NCI-H187 (cell line): Measurements from ENCODE around the gene MAP7.
"Not testable (repeated sequence)": the region's sequence is repeated elsewhere in the genome, so short reads cannot be mapped to it uniquely, and the experiment has no call there.

Experiments
- DNase-seq, 2 experiments: peaks; one replicate each; lab custom pipeline; 2025; lab: John Stamatoyannopoulos, UW

The MAP7 gene

DNA sequence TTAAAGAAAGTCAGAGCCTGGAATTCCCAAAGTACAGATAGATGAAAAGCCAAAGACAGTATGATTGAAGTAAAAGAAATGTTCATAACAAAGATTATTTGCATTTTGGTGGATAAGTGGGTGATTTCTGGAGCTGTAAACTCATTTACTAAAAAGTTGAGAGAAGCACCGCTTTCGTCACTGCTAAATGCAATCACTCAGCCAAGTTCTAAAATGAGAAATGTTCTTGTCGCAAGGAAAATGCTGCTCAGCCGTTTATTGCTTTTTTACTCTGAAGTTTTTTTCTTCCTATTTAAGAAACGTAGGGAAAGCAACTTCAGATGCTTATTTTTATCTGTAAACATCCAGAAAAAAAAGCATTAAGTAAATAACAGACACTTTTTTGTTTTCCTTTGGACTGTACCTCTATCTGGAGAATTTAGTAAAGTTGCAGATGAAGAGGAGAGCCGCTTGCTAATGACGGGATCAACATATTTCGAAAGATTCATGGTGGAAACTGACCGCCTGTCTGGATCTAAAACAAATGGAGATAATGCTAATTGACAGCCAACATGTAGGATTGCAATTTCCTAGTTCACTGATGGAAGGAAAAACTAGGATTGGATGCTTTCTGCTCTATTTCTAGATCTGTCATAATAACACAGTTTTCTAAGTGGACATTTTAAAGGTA is 166.8 kb downstream of the MAP7 start:
- DNase-seq: no peak

DNA sequence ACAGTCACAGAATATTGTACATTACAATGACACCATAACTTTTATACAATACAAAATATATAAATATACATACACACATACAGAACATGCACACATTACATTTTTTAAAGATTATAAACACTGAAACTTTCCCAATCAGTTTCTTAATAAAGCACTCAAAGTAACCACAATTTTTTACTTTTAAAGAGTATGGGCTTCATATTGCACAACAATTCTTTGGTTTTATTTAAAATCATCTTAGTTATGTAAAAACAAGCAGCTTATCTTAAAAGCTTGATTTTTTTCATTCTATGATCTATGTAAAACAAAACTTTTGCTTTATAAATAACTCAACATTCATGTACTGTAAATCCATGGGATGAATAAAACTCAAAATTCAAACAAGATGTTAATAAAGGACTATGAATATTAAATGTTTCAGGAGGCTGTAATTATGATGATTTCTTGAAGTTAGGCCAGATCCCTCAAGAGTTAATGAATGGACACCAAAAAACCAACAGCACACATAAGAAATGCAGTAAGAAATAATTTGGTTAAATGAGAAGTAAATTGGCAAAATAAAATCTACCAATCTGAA is 167.5 kb downstream of the MAP7 start:
- no peak for DNase-seq

DNA sequence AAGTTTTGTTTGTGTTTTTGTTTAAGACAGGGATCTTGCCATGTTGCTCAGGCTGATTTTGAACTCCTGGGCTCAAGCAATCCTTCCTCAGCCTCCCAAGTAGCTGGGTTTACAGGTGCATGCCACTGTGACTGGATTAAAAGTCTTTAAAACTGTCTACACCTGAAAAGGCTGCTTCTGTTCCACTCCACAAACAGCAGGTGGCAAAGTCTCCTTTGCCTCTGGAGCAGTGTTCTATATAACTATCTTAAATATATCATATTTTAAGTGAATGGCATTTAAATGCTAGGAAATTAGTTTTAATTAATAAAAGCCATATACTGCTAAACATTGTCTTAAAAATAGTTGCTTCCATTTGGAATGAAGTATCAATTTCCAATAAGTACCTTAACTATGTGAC is 171.3 kb downstream of the MAP7 start:
- DNase-seq: no peak

DNA sequence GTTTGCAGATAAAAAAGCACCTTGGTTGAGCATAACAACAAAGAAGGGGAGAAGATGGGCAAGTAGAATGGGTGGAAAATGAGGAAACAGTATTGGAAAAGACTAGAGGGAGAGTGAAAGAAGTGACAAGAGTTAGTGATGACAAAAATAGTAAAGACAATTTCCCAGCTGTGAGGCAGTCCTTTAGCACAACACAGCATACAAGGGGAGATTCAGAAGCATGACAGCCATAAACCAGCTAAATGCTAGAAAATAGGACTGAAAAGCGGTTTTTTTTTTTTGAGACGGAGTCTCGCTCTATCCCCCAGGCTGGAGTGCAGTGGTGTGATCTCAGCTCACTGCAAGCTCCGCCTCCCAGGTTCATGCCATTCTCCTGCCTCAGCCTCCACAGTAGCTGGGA is 174.4 kb downstream of the MAP7 start:
- not testable (repeated sequence) for DNase-seq

DNA sequence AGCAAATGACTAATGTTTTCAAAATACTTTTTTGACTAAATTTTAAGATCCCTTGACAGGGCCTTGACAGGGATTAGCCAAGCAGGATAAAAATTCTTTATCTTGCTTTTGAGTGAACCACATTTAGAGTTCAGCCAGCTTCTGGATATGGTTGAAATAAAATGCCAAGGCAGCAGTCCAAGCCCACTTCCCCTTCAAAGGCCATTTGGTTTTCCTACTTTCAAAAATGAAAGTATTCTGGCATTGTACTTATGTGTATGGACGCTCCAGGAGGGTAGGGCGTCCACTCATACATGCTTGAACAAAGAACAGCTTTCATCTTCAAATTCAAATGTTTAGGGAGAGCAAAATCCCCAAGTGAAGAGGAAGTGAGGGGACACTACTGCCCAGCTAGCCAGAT is 178.3 kb downstream of the MAP7 start:
- DNase-seq: no peak

DNA sequence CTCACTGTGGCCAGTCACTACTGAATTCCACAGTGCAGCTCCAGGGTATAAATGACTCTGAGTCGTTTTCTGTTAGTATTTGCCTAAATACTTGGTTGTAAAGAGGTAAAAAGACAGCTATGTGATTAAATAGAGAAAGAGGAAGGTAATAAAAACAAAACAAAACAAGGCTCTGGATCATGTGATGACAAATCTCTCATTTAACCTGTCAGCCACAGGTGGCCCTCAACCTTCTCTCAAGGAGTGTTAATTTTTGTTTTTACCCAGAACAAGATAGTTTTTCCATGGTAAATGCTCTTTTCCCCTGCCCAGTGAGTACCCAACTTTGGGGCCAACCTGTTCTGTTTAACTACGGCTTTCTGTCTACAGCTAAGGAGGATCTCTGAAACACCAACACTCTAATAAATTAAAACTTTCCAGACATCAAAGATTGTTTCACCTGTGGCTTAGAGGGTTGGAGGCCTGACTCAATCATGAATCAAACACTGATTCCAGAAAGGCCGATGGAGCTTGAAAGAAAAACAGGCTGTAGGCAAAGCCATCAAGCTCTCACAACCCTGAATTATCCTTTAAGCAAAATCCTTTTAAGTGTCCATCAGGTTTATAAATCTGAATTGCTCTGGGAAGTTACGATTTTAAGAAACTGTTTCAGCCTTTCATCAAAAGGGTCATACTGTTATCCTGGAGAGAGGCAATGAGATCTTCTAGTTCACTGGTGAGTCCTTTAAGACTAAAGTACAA is 179.1 kb downstream of the MAP7 start:
- no peak for DNase-seq

DNA sequence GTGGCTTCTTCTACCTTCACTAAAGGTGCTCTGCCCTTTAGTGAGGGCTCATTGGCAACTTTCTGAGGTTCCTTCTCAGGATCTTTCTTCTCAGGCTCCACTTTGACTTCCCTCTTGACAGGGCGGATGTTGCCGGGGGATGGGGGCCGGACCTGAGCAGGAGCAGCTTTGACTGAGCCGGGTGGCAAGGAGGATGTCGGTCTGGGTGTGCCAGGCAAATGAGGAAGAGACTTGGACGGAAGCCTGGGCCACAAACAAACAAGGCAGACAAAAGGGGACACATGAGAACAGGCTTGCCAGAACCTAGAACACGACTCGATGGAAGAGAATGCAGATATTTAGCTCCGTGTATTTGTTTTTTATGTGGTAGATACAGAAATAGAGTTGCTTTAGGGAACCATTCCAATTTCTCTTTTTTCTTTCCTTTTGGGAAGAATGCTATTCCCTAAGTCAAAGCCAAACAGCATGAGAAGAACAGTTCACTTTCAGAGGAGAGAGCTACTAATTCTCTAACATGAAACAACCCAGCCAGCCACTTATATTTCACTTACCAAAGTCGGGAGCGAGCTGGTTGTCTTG is 184.4 kb downstream of the MAP7 start:
- no peak for DNase-seq

DNA sequence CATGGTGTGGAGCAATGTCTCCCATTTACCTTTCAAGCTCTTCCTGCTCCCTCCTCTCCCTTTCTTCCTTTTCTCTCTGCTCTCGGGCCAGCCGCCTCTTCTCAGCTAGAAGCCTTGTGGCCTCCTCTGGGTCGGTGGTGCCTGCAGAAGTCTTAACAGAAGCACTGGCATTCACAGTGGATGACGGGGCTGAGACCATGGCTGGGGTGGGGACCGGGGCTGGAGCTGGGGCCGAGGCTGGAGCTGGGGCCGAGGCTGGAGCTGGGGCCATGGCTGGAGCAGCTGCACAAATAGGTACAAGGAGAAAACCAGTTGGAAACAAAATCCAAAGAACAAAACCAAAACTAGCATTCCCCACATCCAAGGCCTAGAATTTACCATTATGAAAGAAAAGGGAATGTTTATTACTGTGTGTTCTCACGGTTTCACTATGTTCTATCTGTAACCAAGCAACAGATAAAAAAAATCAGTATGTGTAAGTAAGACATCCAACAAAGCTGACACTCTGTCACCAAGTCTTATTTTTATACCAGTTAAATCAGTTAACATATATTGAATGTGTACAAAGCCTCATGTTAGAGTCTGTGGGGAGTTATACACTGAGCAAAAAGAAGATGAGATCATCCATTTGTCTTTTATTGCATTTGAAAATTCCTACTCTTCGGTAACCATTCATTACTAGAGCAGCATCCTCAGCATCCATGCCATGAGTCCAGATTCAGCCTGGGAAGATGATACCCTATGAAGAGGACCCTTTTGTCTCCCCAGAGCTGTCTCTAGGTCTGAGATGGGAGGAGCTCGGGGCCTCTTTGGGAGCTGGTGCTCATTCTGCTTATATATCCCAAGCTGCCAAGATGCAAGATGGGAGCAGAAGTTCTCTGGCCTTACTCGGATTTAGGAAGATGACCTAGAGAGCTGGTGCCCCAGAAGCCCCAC is 187.5 kb downstream of the MAP7 start:
- DNase-seq: no peak

DNA sequence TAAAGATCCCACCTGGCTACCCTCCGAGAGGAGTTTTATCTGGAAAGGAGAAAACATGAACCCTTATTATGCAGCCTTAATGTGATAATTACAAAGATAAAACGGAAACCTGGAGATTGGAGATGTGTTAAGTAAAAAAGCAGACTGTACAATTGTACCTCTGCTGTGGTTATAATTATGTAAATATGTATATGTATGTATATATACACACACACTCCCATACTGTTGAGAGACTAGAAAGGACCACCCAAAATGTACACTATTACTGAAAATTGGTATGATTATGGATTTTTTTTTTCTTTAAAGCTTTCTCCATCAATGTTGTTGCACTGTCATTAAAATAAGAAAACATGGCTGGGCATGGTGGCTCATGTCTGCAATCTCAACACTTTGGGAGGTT is 188.4 kb downstream of the MAP7 start:
- no peak for DNase-seq

DNA sequence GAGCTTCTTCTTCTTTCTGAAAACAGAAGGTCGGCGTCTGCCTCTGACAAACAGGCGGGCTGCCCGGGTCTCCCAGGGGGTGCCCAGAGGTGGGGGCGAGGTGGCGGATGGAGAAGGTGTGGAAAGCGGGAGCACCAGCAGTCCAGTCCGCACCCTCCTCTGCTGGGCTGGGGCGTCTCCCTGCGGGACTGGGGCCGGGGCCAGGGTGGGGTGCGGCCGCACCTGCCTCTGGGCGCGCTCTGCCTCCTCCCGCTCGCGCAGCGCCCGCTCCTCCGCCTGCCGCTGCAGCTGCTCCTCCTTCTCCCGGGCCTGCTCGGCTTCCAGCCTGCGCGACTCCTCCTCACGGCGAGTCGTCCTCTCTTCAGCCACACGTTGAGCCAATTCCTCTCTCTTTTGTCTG is 189.4 kb downstream of the MAP7 start:
- DNase-seq: no peak

DNA sequence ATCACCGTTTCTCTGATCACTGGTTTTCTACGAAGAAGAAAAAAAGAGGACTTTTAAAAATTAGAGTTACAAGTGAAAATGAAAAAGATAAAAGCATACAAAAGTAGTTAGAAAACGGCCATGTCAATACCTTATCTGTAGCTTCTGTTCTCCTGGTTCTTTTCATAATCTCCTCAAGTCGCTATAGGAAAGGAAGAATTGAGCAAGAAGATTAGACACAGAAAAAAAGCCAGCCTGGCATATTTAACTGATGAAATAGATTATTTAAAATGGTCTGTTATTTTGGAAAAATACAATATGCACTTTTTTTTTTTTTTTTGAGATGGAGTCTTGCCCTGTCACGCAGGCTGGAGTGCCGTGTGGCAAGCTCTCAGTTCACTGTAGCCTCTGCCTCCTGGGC is 190.4 kb downstream of the MAP7 start:
- DNase-seq: no peak

DNA sequence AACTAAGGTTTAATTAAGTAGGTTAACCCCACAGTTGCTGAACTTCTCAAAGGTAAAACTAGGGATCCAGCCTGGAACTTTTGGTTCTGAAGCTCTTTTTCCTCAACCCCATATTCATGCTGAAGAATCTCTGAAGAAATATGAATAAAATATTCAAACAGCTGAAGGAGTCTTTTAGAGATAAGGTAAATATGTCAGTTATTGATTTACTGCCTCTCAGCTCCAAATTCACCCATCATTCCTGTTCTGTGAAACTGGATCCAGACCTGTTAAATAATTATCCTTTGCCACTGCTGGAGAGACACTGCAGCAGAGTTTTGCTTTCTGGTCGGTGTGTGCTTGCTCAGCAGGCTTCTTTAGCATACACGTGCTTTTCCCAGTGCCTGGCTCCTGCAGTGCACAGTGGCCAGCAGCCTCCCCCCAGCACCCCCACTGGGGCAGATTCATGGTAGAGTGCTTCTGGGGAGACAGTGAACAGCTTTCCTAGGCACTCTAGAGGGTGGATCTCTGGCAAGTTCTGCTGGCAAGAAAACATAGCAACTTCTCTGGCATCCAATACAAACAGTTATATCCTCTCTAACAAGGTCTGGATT is 198.6 kb downstream of the MAP7 start:
- DNase-seq: no peak

DNA sequence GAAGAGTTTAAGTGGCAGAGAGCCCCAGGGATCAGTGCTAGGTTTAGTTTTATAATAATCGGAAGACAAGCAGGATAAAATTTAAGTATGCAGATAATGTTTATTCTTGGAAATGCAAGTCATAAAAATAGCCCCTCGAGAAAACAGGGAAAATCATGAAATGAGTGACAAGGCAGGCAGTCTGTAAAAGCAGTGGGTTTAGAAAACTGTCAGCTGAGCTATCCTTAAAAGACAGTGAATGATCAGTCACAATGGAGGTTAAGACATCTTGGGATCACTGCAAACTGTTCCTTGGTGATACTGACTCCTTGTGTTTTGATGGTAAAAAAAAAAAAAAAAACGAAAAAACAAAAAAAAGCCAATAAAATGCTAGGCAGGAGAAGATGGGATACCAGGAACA is 199.3 kb downstream of the MAP7 start:
- no peak for DNase-seq

DNA sequence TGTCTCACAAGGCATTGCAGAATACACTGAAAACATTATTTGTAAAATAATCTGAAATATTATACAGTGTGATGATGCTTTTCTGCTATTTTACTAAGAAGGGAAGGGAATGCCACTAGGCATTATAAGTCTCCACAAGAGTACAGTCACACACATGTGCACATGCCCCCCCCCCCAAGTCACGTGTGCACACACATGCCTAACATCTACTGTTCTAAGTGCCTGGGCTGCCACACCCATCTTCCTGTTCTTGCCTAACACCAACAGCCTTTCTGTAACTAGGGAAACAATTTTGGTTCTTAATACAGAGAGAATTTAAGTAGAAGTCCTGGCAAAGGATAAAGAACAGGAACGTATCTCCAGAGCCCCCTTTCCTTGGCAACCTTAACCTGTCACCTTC is 202.4 kb downstream of the MAP7 start:
- no peak for DNase-seq

DNA sequence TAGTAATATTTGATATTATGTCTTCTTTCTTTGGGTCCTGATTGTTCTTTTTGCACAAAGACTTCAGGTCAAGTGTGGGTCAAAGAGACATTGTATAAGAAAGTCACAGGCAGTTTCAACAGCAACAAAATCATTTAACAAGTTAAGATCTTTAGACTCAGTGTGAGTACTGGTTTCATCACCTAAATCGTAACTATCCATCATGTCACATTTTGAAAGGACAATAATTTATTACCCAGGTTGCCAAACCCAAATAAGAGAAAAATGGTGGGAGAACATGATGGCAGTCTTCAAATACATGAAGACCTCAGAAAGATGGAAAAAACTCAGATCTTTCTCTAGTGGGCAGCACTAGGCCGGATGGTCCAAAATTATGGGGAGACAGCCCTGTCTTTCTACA is 205.1 kb downstream of the MAP7 start:
- DNase-seq: no peak

DNA sequence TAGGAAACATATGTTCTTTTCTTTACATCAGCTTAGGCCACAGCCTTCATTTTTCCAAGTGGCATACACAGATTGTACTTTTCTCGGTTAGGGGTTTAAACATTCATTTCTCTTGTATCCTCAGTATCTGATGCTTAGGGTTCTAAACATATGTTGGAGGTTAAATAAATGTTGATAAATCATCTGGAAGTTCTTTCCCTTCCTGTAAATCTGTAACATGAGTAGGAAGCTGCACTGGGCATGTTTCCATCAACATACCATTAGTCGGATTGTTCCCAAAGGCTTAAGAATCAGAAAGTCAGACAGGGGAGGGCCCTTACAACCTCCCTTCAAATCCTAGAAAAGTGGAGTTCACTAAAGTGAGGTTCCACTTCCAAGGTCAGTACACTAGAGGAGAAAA is 205.8 kb downstream of the MAP7 start:
- no peak for DNase-seq

DNA sequence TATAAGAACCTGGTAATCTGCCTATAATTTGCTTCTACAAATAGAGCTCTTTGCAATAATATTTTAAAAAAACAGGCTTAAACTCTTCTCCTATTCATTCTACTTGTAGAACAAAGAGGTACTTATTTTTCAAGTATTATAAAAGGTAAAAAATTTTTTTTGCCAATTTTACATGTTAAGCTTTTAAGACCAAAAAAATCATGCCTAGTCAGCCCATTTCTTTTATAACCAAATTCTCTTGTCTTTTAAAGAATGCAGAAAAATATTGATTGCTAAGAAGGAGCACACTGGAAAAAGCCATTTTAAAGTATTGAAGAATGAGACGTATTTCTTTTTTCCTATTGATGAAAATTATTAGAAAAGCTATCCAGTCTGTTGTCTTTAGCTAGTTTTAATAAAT is 206.5 kb downstream of the MAP7 start:
- DNase-seq: no peak

DNA sequence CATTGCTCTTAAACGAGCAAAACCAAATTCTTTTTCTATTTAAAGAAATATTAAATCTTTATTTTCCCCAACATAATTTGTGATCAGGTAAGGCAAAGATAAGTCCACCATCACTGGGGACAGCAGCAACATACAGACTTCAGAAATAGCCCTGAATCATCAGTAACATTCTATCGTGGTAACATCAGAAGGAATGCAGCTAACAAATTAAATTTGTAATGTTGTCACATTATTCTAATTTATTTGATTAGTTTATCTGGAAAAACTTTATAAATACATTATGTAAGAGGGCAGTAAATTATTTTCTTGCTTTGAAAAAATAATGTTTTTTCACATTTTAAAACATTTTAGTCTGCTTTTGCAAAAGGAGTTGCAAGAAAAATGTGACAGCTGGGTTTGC is 206.9 kb downstream of the MAP7 start:
- no peak for DNase-seq

DNA sequence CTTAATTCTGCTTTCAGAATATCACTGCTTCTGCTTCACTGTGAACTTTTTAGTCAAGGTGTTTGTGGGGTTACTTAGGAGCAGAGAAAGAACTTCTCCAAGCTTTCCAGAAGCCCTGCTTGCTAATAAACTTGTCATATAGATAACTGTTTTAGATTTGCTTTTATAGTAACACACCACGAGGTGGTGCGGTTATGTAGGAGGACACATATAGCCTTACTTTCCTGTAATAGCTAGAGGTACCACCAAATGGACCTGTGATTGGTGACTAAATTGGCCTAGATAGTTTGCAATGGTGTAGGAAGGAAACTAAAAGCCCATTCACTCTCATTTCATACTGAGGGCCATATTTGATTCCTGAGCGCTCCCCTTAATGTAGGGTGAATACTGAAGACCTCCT is 208.3 kb downstream of the MAP7 start:
- no peak for DNase-seq

DNA sequence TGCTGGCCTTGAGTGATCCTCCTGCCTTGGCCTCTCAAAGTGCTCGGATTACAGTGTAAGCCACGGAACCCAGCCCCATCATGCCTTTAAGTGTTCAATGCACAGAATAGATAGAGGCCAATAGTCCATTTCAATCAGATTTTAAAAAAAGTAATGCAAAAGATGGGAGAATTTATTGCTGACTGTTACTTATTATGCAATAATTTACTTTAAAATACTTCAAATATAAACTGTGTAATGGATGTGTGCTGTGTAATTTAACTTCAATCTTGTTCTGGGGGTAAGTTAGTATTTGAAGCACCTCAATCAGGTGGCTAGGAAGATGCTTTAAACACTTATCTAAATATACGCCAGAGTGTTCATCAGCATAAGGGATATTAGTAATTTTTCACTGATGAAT is 208.9 kb downstream of the MAP7 start:
- DNase-seq: no peak

DNA sequence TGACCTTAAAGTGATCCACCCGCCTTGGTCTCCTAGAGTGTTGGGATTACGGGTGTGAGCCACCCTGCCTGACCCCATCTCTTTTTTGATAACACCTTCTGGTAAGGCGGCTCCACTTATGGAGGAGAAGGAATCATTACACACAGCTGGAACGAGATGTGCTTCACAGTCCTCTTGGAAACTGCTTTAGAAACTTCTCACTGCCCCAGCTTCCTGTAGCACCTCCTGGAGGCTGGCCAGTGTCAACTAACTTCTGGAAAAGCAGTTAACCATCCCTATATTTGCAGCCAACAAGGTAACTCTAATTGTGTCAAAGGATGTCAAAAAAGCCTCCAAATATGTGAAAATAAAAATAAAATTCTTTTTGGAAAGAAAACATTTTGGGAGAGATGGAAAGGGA is 211.7 kb downstream of the MAP7 start:
- DNase-seq: no peak

DNA sequence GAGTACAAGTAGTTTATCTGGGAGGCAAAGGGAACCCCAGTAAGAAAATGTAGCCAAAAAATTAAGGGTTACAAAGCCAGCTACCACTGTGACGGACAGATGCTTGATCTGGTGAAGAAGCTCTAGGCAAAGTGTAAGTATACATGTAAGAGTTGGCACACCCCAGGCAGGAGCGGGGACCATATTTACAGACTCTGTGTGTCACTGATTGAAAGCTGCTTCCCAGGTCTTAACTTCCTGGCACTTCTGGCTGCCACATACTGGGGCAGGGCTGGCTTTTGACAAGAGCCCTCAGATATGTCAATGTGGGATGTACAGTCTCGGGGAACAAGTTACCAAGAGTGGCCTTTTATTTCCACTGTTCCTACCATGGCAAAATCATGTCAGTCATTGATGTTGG is 212.6 kb downstream of the MAP7 start:
- no peak for DNase-seq
